Vagina (tissue), 2 donors: ENCODE results near the gene VRTN. TPM values are rescaled to one million over a fixed set of nuclear protein-coding genes. Genes with fewer than 3 reads are reported as not detected.
"Not testable (repeated sequence)": the region's sequence is repeated elsewhere in the genome, so short reads cannot be mapped to it uniquely, and the experiment has no call there.

Experiments
- DNase-seq, 2 donors: peaks; one replicate each; pipeline ENCODE4 v3.0.0-alpha.2; 2017; ENCODE audit errors: extremely low spot score in 2 of 2
- H3K27ac ChIP-seq: fragments of 200-600 bp; sonication (generic); one replicate; pipeline ENCODE4 v1.5.1; 2019
- H3K27me3 ChIP-seq: fragments of 200-600 bp; sonication (generic); one replicate; pipeline ENCODE4 v1.5.1; 2019
- H3K36me3 ChIP-seq, 2 donors: fragments of 200-600 bp; sonication (generic); one replicate each; pipeline ENCODE4 v1.5.1; 2017 to 2019
- H3K4me1 ChIP-seq: fragments of 200-600 bp; sonication (generic); one replicate; pipeline ENCODE4 v1.5.1; 2019
- H3K4me3 ChIP-seq, 2 donors: fragments of 200-600 bp; sonication (generic); 1 replicate in 1 of 2; 2 replicates in 1 of 2; pipeline ENCODE4 v1.5.1; 2016 to 2019
- H3K9me3 ChIP-seq: fragments of 200-600 bp; sonication (generic); one replicate; pipeline ENCODE4 v1.5.1; 2019
- CTCF ChIP-seq, 3 experiments: fragments of 450-650 bp in 2 of 3; fragments of 200-600 bp in 1 of 3; sonication (generic) in 1 of 3; IDR thresholded peaks; one replicate each; pipeline ENCODE4 v1.5.1; 2017 to 2019; ENCODE audit warnings: antibody characterized with exemption in 3 of 3, mild to moderate bottlenecking in 2 of 3, moderate library complexity in 2 of 3
- POLR2A ChIP-seq, 2 donors: fragments of 450-650 bp; IDR thresholded peaks; one replicate each; pipeline ENCODE4 v1.6.1; 2017; ENCODE audit warnings: antibody characterized with exemption in 2 of 2, mild to moderate bottlenecking in 2 of 2, moderate library complexity in 2 of 2
- POLR2AphosphoS5 ChIP-seq, 2 donors: sonication (generic); formaldehyde crosslinking; IDR thresholded peaks; one replicate each; pipeline ENCODE4 v1.9.0; 2017; ENCODE audit warnings: antibody characterized with exemption in 2 of 2, mild to moderate bottlenecking in 2 of 2, low read depth in 1 of 2; ENCODE audit not compliant: insufficient read depth in 1 of 2
- intact Hi-C: fragments of 100-400 bp; cut with DNase I; formaldehyde crosslinking; loops from one replicate; pipeline ENCODE4 v1.15.1; 2023
- total RNA-seq: library from RNA; depleted of rRNA; stranded (reverse); fragments of >200 nt; gene quantifications from one replicate; pipeline ENCODE4 v1.2.3, GENCODE V29; 2016

Gene VRTN
- total RNA-seq, 1 donor from 2014 or later, result not detected

- no peak overlapping the region for H3K4me3 ChIP-seq
- H3K27me3 ChIP-seq, result no peaks in the 10 kb centered on the region
- H3K4me1 ChIP-seq, result no peaks in the 10 kb centered on the region
- H3K36me3 ChIP-seq, result no peaks in the 10 kb centered on the region
- no peak overlapping the region for H3K27ac ChIP-seq
- DNase-seq, result no peak
- intact Hi-C loops, result no loop called here
- H3K9me3 ChIP-seq, result no peaks in the 10 kb centered on the region
- TF ChIP-seq POLR2A (IDR thresholded peaks at IDR 0.05) (no peak), POLR2AphosphoS5 (IDR thresholded peaks at IDR 0.05; ENCODE audit: insufficient read depth in 1 of 2, low read depth in 1 of 2) (no peak), CTCF (IDR thresholded peaks at IDR 0.05) (no peak)
Observed at GRCh38 chr14:74314576-74314975, 33.7 kb upstream of the VRTN start.

- Histone ChIP-seq H3K4me3 (no peak overlapping the region), H3K9me3 (no peaks in the 10 kb centered on the region), H3K36me3 (no peaks in the 10 kb centered on the region), H3K27me3 (no peaks in the 10 kb centered on the region), H3K27ac (no peak overlapping the region), H3K4me1 (no peaks in the 10 kb centered on the region)
- TF ChIP-seq POLR2A (IDR thresholded peaks at IDR 0.05), result no peak
- no peak for TF ChIP-seq POLR2AphosphoS5 (IDR thresholded peaks at IDR 0.05; ENCODE audit: insufficient read depth in 1 of 2, low read depth in 1 of 2)
- TF ChIP-seq CTCF (IDR thresholded peaks at IDR 0.05), result no peak
- intact Hi-C loops, result no loop called here
- no peak for DNase-seq
Observed at GRCh38 chr14:74324931-74325361, 23.3 kb upstream of the VRTN start.

GRCh38 chr14:74325446-74325845 lies 22.8 kb upstream of the VRTN start:
- intact Hi-C loops, result no loop called here
- H3K36me3 ChIP-seq, result no peaks in the 10 kb centered on the region

GRCh38 chr14:74326369-74327152 lies 21.7 kb upstream of the VRTN start:
- Histone ChIP-seq H3K27ac (no peak overlapping the region), H3K4me3 (no peak overlapping the region), H3K27me3 (no peaks in the 10 kb centered on the region), H3K36me3 (no peaks in the 10 kb centered on the region), H3K4me1 (no peaks in the 10 kb centered on the region), H3K9me3 (no peaks in the 10 kb centered on the region)
- TF ChIP-seq POLR2AphosphoS5 (IDR thresholded peaks at IDR 0.05; ENCODE audit: insufficient read depth in 1 of 2, low read depth in 1 of 2), result no peak
- TF ChIP-seq POLR2A (IDR thresholded peaks at IDR 0.05), result no peak
- TF ChIP-seq CTCF (IDR thresholded peaks at IDR 0.05), result no peak
- DNase-seq, result no peak
- intact Hi-C loops, result no loop called here

More at GRCh38 chr14:74325446-74325845, 22.8 kb upstream of the VRTN start:
- Histone ChIP-seq H3K27ac (no peak overlapping the region), H3K4me1 (no peaks in the 10 kb centered on the region), H3K9me3 (no peaks in the 10 kb centered on the region), H3K4me3 (no peak overlapping the region), H3K27me3 (no peaks in the 10 kb centered on the region)
- no peak for DNase-seq
- TF ChIP-seq POLR2AphosphoS5 (IDR thresholded peaks at IDR 0.05; ENCODE audit: insufficient read depth in 1 of 2, low read depth in 1 of 2), result no peak
- no peak for TF ChIP-seq POLR2A (IDR thresholded peaks at IDR 0.05)
- no peak for TF ChIP-seq CTCF (IDR thresholded peaks at IDR 0.05)

GRCh38 chr14:74329950-74330552 lies 18.2 kb upstream of the VRTN start:
- H3K4me3 ChIP-seq, H3K36me3 ChIP-seq, intact Hi-C loops, DNase-seq, H3K9me3 ChIP-seq, H3K27ac ChIP-seq, H3K4me1 ChIP-seq, H3K27me3 ChIP-seq: not testable (repeated sequence)
